Right lobe of liver (tissue), 6 donors: ENCODE measurements around the gene SURF6. TPM values are rescaled to one million over a fixed set of nuclear protein-coding genes. Genes with fewer than 3 reads are reported as not detected.
"Not testable (repeated sequence)": the region's sequence is repeated elsewhere in the genome, so short reads cannot be mapped to it uniquely, and the experiment has no call there.

Experiments
- ATAC-seq, 4 donors: fragments of 200-7000 bp; cut with Tn5 transposase; one replicate each; pipeline ENCODE4 v1.9.1; 2020; ENCODE audit warnings: mild to moderate bottlenecking in 4 of 4, moderate library complexity in 4 of 4
- DNase-seq, 3 donors: peaks; one replicate each; pipeline ENCODE4 v3.0.0-alpha.2; 2020
- H3K27ac ChIP-seq, 3 donors: fragments of 200-600 bp; one replicate each; pipeline ENCODE4 v1.8.0; 2022
- H3K27me3 ChIP-seq, 2 donors: fragments of 200-600 bp; one replicate each; pipeline ENCODE4 v1.8.0; 2022
- H3K36me3 ChIP-seq, 4 donors: fragments of 200-600 bp; sonication (generic) in 1 of 4; one replicate each; pipeline versions ENCODE4 v1.5.1 to v1.8.0; 2017 to 2022; ENCODE audit warnings: control low read depth in 1 of 4
- H3K4me1 ChIP-seq, 4 donors: fragments of 200-600 bp; sonication (generic) in 1 of 4; one replicate each; pipeline versions ENCODE4 v1.5.1 to v1.8.0; 2017 to 2022; ENCODE audit warnings: control low read depth in 1 of 4
- H3K4me3 ChIP-seq, 3 donors: fragments of 200-600 bp; one replicate each; pipeline ENCODE4 v1.8.0; 2022
- H3K9me3 ChIP-seq, 4 donors: fragments of 200-600 bp; sonication (generic) in 1 of 4; one replicate each; pipeline versions ENCODE4 v1.5.1 to v1.8.0; 2017 to 2022; ENCODE audit warnings: control low read depth in 1 of 4
- CTCF ChIP-seq, 4 donors: fragments of 200-600 bp in 3 of 4; fragments of 450-650 bp in 1 of 4; IDR thresholded peaks; one replicate each; pipeline versions ENCODE4 v1.5.1 to v1.8.0; 2016 to 2022; ENCODE audit warnings: antibody characterized with exemption in 4 of 4, mild to moderate bottlenecking in 2 of 4
- POLR2A ChIP-seq: fragments of 450-650 bp; IDR thresholded peaks from one replicate; pipeline ENCODE4 v1.6.1; 2017; ENCODE audit warnings: antibody characterized with exemption, mild to moderate bottlenecking
- WGBS: methylation state at CpG from one replicate; pipeline ENCODE4 v1.1.6; 2018; ENCODE audit warnings: low coverage, low lambda C conversion rate; ENCODE audit not compliant: insufficient coverage; ENCODE audit errors: missing lambda C conversion rate; 5-methylcytosine and 5-hydroxymethylcytosine counted together
- intact Hi-C, 2 donors: fragments of 100-400 bp; cut with DNase I; formaldehyde crosslinking; loops; one replicate each; pipeline versions ENCODE4 v1.11.2 to v1.14.1; 2022
- total RNA-seq, 6 experiments: library from RNA; depleted of rRNA in 2 of 6; stranded (reverse); fragments of >200 nt in 2 of 6; fragmentation: NEBNext Ultra II Directional in 3 of 6; extraction: Animal tissue kit (Norgen Biotek cat#: 25700) in 3 of 6; gene quantifications; one replicate each; pipeline versions ENCODE4 v1.1.0 to v1.2.4, GENCODE V29; 2016 to 2023
- donor health status: DM: no; HTN: yes; CAD: no.
- donor health status: DM: no; HTN: no; CAD: no.
- donor health status: DM: no; HTN: no; CAD: no.
- donor health status: DM: no; HTN: yes; CAD: no.
- donor health status: DM: no; HTN: yes; CAD: no.

Gene SURF6
- total RNA-seq, 6 experiments from 2014 or later = 5.8 to 8.8 (median 7.6) TPM

DNA sequence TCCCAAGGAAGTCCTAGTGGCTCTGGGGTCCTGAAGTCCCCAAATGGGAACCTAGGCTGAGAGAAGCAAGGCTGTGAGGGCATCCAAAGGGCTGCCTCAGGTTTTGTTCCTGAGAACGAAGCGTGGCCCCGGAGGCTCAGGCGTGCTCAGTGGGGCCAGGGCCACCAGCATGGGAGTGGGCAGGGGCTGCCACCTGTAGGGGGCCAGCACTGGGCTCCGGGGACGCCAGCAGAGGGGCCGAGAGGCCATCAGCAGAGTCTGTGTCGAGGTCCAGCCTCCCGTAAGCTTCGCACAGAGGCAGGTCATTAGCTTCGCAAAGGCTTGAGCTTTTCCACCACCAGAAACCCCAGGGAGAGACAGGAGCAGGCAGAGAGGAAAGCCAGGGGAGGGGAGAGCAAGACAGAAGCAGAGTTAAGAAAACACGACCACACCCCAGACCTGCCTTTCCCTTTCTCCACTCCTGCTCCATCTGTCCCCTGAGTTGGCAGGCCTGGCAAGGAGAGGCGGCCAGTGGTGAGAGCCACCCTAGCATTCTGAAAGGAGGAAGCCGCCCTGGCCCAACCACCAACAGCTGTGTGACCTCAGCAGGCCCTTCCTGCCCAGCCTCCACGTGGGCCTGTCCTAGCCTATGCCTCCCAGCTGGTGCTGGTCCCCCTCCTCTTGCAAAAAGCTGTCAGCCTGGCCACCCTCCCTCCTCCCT lies 5.5 kb upstream of the SURF6 start:
- Histone ChIP-seq H3K9me3 (no peaks in the 10 kb centered on the region), H3K4me3 (no peak overlapping the region), H3K27ac (no peak overlapping the region), H3K36me3 (peaks cover 0 to 23% (median 11%) of the 10 kb centered on the region in 4 donors), H3K27me3 (no peaks in the 10 kb centered on the region), H3K4me1 (peaks cover 0 to 5% (median 2%) of the 10 kb centered on the region in 4 donors)
- TF ChIP-seq CTCF (IDR thresholded peaks at IDR 0.05) (no peak), POLR2A (no peak)
- DNase-seq (peak in 1 of 3 donors; percentile 52), ATAC-seq (peak; percentile 36 to 76 (median 53))
- intact Hi-C loops = loop anchor here in 1 of 2 donors (10.0 kb wide), 1 partner anchor 143 kb away; no protein-coding TSS in a partner anchor
- WGBS = 40% methylated on average over 2 of the region's 15 CpGs

GRCh38 chr9:133340916-133341315 lies 4.9 kb upstream of the SURF6 start:
- Histone ChIP-seq H3K4me1 (peaks cover 0 to 8% (median 0%) of the 10 kb centered on the region in 4 donors), H3K36me3 (peaks cover 0 to 23% (median 11%) of the 10 kb centered on the region in 4 donors), H3K9me3 (no peaks in the 10 kb centered on the region), H3K4me3 (no peak overlapping the region), H3K27ac (no peak overlapping the region), H3K27me3 (no peaks in the 10 kb centered on the region)
- intact Hi-C loops = loop anchor here in 1 of 2 donors (10.0 kb wide), 1 partner anchor 144 kb away; no protein-coding TSS in a partner anchor
- ATAC-seq (no peak), DNase-seq (no peak)
- TF ChIP-seq CTCF (IDR thresholded peaks at IDR 0.05) (no peak), POLR2A (no peak)
- WGBS = 100% methylated on average over 1 of the region's 13 CpGs

- ATAC-seq (no peak), DNase-seq (no peak)
- TF ChIP-seq CTCF (IDR thresholded peaks at IDR 0.05) (no peak), POLR2A (no peak)
- intact Hi-C loops = loop anchor here in 1 of 2 donors (10.0 kb wide), 1 partner anchor 145 kb away; no protein-coding TSS in a partner anchor
- Histone ChIP-seq H3K9me3 (no peaks in the 10 kb centered on the region), H3K4me1 (peaks cover 0 to 8% (median under 1%) of the 10 kb centered on the region in 4 donors), H3K27me3 (no peaks in the 10 kb centered on the region), H3K27ac (no peak overlapping the region), H3K36me3 (peaks cover 0 to 23% (median 11%) of the 10 kb centered on the region in 4 donors), H3K4me3 (no peak overlapping the region)
- WGBS = 38% methylated on average over 1 of the region's 3 CpGs
Measured at GRCh38 chr9:133340256-133340655, 4.3 kb upstream of the SURF6 start.

- intact Hi-C loops = loop anchor here in 1 of 2 donors (10.0 kb wide), 2 partner anchors 45 to 145 kb away; no protein-coding TSS in a partner anchor
- ATAC-seq = no peak
- peaks cover 0 to 18% (median 9%) of the 10 kb centered on the region in 4 donors for H3K36me3 ChIP-seq
- no peak for DNase-seq
- no peaks in the 10 kb centered on the region for H3K9me3 ChIP-seq
- H3K4me1 ChIP-seq = peaks cover 0 to 8% (median 4%) of the 10 kb centered on the region in 4 donors
- 81% methylated on average over 5 of the region's 5 CpGs for WGBS
- no peak overlapping the region for H3K27ac ChIP-seq
- no peak for TF ChIP-seq POLR2A
- TF ChIP-seq CTCF (IDR thresholded peaks at IDR 0.05) = no peak
- no peaks in the 10 kb centered on the region for H3K27me3 ChIP-seq
- H3K4me3 ChIP-seq = no peak overlapping the region
Measured at GRCh38 chr9:133339641-133340040, 3.7 kb upstream of the SURF6 start.

DNA sequence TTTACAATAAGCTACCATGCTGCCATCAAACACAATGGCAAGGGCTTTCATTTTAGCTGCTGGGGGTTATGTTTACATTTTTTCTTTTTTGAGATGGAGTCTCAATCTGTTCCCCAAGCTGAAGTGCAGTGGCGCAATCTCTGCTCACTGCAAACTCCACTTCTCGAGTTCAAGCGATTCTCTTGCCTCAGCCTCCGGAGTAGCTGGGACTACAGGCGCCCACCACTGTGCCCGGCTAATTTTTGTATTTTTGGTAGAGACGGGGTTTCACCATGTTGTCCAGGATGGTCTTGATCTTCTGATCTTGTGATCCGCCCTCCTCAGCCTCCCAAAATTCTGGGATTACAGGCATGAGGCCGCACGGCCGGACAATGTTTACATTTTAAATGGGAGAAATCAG lies 1.1 kb downstream of the SURF6 start:
- intact Hi-C loops = loop anchor here in 1 of 2 donors (10.0 kb wide), 1 partner anchor 50 kb away; no protein-coding TSS in a partner anchor
- not testable (repeated sequence) for H3K9me3 ChIP-seq, H3K27ac ChIP-seq, ATAC-seq, H3K27me3 ChIP-seq
- 65% methylated on average over 11 of the region's 11 CpGs for WGBS
- H3K4me3 ChIP-seq = peak overlapping the region; percentile 61 to 94 (median 66)
- peaks cover 3 to 41% (median 23%) of the 10 kb centered on the region in 4 donors for H3K36me3 ChIP-seq
- peak in 1 of 3 donors; percentile 12 for DNase-seq
- peaks cover 0 to 12% (median 4%) of the 10 kb centered on the region in 4 donors for H3K4me1 ChIP-seq
